GM21529 (cell line): Measurements from ENCODE around the gene FHIT.
"Not testable (repeated sequence)": the region's sequence is repeated elsewhere in the genome, so short reads cannot be mapped to it uniquely, and the experiment has no call there.

Source experiments
- ATAC-seq: cut with Tn5 transposase; IDR thresholded peaks from one replicate; pipeline ENCODE4 v1.9.1; 2021; ENCODE audit not compliant: unreplicated experiment

Gene FHIT

GRCh38 chr3:61065451-61066011, 185.7 kb downstream of the FHIT start:
- no peak for ATAC-seq

- no peak for ATAC-seq
These were observed 190.0 kb downstream of the FHIT start for GRCh38 chr3:61061092-61061723.

GRCh38 chr3:61060411-61060861, 190.8 kb downstream of the FHIT start:
- ATAC-seq: no peak

GRCh38 chr3:61058836-61059235, 192.4 kb downstream of the FHIT start:
- ATAC-seq: no peak

DNA sequence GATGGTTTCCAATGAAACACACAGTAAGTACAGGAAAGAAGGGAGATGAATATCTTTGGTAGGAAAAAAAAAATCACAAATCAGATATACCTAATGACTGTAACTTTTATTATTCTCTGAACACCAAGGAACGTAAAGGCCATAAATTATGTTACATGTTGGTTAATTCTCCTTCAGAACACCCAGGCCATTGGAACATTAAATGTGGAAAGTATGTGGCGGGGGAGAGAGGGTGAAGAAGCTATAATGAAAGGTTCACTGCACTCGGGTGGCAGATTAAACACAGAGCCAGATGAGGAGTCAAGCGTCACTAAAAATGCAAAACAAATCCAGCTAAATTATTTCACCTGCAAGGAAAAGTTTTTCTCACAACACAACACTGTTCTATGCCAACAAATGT, 193.8 kb downstream of the FHIT start:
- no peak for ATAC-seq

- no peak for ATAC-seq
These were observed 195.8 kb downstream of the FHIT start for GRCh38 chr3:61055447-61055846.

- ATAC-seq: no peak
These were observed 197.3 kb downstream of the FHIT start for GRCh38 chr3:61053781-61054496.

DNA sequence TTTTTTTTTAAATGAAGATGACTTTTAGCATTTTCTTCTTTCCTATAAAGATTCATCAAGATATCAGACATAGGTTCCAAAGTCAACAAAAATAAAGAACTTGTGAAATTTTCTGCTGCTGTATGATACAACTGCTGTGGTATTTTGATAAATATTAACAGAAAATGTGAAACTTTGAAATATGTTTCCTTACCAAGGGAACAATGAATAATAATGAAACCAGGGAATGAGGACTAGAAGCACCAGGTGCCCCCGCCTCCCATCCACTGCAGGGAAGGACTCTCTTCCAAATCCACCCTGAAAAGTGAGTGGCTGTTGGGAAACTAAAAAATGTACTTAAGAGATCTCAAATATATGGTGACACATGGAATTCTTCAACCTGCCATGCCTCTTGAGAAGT, 198.4 kb downstream of the FHIT start:
- ATAC-seq: no peak

DNA sequence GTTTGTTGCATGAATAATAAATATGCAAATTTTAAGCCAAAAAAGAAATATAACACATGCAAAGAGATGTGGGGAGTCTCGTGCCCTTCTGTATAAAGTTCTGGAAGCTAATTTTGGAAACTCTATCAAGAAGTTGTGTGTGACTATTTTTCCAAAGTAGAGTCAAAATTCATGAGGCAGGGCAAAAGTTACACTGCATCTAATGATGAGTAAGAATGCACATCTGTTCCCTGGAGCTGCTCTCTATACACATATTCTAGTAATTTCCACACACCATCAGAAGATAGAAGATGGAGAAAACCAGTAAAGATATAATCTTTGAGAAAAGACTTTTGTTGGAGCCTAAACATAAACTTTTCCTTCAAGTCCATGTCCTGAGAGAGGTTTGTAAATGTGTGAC, 199.6 kb downstream of the FHIT start:
- no peak for ATAC-seq

DNA sequence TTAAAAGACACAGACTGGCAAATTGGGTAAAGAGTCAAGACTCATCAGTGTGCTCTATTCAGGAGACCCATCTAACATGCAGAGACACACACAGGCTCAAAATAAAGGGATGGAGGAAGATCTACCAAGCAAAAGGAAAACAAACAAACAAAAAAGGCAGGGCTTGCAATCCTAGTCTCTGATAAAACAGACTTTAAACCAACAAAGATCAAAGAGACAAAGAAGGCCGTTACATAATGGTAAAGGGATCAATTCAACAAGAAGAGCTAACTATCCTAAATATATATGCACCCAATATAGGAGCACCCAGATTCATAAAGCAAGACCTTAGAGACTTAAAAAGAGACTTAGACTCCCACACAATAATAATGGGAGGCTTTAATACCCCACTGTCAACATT, 206.1 kb downstream of the FHIT start:
- ATAC-seq: not testable (repeated sequence)

- ATAC-seq: no peak
These were observed 208.1 kb downstream of the FHIT start for GRCh38 chr3:61043156-61043555.

- no peak for ATAC-seq
These were observed 210.6 kb downstream of the FHIT start for GRCh38 chr3:61040618-61041017.

DNA sequence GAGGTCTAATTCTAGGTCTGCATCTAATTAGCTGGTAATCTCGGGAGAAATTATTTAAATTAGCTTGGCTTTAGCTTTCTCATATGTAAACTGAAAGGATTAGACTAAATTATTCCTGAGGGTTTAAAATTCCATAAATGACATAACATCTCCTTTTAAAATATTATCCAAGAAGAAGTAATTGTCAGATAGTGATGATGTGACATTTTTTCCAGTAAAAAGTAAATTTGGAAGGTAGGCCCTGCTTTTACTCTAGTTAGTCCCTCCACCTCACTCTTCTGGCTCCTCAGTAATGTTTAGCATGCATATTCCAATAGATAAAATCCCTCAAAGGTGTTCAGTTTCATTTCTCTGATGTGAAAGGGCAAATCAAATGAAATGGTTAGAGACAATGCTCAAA, 215.7 kb downstream of the FHIT start:
- ATAC-seq: no peak

GRCh38 chr3:61032991-61033390, 218.3 kb downstream of the FHIT start:
- no peak for ATAC-seq

- ATAC-seq: no peak
These were observed 219.7 kb downstream of the FHIT start for GRCh38 chr3:61031503-61031902.

GRCh38 chr3:61030469-61031035, 220.7 kb downstream of the FHIT start:
- ATAC-seq: no peak

GRCh38 chr3:61029194-61029593, 222.1 kb downstream of the FHIT start:
- no peak for ATAC-seq

- no peak for ATAC-seq
These were observed 232.4 kb downstream of the FHIT start for GRCh38 chr3:61018807-61019206.

GRCh38 chr3:61017028-61017427, 234.2 kb downstream of the FHIT start:
- not testable (repeated sequence) for ATAC-seq

DNA sequence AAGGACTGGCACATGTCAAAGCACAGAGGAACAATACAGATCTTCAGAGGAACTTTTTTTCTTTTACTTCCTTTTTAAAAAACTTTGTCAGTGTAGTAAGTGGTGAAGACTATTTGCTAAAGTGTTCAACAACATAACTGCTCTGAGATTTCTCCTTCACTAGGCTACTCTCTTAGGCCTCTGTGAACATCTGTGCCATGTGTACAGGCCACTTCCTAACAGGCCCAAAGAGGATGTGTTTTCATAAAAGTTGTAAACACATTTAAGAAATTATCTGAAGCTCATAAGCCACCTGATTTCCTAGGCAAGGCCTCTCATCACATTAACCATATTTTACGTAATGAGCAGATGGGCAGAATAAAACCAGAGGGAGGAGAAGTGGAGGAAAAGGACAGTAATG, 235.4 kb downstream of the FHIT start:
- no peak for ATAC-seq

DNA sequence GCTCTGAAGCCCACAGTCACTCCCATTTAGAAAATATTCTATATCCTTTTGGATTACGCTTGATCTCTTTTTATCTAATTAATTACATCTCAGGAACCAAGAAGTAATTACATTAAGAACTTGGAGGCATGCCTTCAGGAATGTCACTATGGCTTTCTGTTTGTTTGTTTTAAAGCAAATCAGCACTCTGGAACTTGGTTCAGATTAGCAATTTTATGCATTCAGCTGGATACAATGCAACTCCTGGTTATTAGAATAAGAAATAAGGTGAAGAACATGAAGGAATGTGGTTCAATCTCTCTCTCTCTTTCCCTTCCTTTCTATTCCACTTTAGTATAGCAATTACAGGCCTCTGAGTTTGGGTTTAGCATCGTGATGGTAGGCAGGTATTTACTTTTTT, 235.8 kb downstream of the FHIT start:
- ATAC-seq: no peak

GRCh38 chr3:61008998-61009380, 242.3 kb downstream of the FHIT start:
- ATAC-seq: no peak
